NCI-H2107 treated with DMSO at 0.1 percent for 48 hours (cell line): Measurements from ENCODE around the gene C20orf96.
A peak's percentile ranks its signal among the peaks of the same experiment; 100 is the strongest.
"Not testable (repeated sequence)": the region's sequence is repeated elsewhere in the genome, so short reads cannot be mapped to it uniquely, and the experiment has no call there.

ENCODE experiments used
- DNase-seq: peaks from one replicate; lab custom pipeline; 2025; ENCODE audit not compliant: unreplicated experiment; lab: John Stamatoyannopoulos, UW

C20orf96 gene

GRCh38 chr20:290084-290831 is at the start of gene C20orf96:
C20orf96 (minus strand) TSS chr20:290750; CDS start chr20:290610, 140 bp downstream.
- peak; percentile 62 for DNase-seq

DNA sequence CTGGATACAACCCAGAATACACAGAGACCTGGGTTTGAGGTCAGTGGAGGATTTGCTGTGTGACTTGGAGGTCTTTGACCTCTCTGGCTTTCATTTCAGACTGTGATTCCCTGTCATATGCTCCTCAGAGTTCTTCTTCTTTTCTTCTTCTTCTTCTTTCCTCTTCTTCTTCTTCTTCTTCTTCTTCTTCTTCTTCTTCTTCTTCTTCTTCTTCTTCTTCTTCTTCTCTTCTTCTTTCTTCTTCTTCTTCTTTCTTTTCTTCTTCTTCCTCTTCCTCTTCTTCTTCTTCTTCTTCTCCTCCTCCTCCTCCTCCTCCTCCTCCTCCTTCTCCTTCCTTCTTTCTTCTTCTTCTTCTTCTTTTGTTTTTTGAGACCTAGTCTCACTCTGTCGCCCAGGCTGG is 45.5 kb upstream of the C20orf96 start:
- DNase-seq: not testable (repeated sequence)

DNA sequence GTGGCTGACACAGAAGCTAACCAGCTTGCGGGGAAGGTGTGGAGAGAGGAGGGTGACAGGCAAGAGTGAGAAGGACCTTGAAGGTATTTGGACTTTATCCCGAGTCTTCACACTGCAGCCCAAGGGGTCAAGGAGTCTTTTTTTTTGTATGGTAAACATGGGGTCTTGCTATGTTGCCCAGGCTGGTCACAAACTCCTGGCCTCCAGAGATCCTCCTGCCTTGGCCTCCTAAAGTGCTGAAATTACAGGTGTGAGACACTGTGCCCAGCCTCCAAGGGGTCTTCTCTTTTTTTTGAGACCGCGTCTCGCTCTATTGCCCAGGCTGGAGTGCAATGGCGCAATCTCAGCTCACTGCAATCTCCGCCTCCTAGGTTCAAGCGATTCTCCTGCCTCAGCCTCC is 44.0 kb upstream of the C20orf96 start:
- no peak for DNase-seq

- peak; percentile 10 for DNase-seq
Measured at GRCh38 chr20:330233-331149, 39.9 kb upstream of the C20orf96 start.

DNA sequence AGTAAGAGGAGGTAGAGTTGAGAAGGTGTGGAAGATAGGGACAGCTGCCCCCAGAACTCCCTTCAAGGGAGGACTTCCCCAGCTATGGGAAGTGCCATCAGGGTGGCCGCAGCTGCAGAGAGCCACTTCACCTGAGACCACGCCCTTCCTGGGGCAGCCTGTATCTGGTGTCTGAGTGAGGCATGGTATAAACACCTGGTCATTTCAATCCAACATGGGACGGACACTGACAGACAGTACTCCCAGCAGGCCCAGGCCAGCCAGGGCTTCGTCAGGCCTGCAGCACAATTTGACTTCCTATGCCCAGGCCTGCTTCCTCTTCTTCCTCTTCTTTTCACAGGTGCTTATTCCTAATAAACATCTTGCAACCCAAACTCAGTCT is 39.3 kb upstream of the C20orf96 start:
- DNase-seq: no peak

- DNase-seq: no peak
Measured at GRCh38 chr20:328975-329695, 38.6 kb upstream of the C20orf96 start.

GRCh38 chr20:328027-328974 is 37.8 kb upstream of the C20orf96 start:
- DNase-seq: no peak

DNA sequence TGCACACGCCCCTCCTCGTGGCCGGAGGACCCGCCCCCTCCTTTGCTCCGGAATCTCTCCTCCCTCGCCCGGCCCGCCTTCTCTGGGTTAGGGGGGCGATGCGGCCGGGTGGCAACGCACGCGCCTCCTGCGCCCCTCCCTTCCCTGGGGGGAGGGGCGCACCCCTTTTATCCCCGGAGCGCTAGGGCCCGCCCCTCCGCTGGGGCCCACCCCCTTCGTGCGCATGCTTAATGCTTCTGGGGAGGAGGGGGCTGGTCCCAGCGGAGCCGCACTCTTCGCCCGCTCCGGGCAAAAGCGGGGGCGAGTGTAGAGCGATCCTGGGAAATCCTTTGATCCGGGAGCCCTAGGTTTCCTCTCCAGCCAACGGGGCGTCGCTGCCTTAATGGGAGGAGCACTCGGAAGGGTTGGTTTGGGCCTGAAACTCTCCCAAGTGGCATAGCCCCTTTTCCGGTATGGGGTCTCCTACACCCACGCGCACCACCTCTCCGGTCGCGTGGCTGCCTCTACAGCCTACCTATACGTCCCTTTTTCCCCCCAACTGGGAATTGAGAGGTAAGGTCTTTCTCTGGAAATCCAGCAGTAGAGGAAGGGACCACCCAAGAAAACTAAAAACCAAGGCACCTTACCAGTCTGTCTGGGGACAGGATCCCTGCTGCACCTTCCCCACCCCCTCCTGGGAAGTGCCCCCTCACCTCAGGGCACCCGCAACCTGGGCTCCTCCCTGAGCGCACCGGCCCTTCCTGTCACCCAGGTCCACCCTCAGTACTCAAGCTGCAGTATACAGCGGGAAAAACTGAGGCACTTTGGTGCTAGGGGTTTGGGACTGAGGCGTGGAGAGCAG is 36.9 kb upstream of the C20orf96 start:
- peak; percentile 18 for DNase-seq

GRCh38 chr20:326645-327185 is 36.2 kb upstream of the C20orf96 start:
- no peak for DNase-seq

DNA sequence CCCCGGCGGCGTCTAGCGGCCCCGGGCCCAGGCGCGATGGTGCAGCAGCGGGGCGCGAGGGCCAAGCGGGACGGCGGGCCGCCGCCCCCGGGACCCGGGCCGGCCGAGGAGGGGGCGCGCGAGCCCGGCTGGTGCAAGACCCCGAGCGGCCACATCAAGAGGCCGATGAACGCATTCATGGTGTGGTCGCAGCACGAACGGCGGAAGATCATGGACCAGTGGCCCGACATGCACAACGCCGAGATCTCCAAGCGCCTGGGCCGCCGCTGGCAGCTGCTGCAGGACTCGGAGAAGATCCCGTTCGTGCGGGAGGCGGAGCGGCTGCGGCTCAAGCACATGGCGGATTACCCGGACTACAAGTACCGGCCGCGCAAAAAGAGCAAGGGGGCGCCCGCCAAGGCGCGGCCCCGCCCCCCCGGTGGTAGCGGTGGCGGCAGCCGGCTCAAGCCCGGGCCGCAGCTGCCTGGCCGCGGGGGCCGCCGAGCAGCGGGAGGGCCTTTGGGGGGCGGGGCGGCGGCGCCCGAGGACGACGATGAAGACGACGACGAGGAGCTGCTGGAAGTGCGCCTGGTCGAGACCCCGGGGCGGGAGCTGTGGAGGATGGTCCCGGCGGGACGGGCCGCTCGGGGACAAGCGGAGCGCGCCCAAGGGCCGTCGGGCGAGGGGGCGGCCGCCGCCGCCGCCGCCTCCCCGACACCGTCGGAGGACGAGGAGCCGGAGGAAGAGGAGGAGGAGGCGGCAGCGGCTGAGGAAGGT is 35.5 kb upstream of the C20orf96 start:
- no peak for DNase-seq

DNA sequence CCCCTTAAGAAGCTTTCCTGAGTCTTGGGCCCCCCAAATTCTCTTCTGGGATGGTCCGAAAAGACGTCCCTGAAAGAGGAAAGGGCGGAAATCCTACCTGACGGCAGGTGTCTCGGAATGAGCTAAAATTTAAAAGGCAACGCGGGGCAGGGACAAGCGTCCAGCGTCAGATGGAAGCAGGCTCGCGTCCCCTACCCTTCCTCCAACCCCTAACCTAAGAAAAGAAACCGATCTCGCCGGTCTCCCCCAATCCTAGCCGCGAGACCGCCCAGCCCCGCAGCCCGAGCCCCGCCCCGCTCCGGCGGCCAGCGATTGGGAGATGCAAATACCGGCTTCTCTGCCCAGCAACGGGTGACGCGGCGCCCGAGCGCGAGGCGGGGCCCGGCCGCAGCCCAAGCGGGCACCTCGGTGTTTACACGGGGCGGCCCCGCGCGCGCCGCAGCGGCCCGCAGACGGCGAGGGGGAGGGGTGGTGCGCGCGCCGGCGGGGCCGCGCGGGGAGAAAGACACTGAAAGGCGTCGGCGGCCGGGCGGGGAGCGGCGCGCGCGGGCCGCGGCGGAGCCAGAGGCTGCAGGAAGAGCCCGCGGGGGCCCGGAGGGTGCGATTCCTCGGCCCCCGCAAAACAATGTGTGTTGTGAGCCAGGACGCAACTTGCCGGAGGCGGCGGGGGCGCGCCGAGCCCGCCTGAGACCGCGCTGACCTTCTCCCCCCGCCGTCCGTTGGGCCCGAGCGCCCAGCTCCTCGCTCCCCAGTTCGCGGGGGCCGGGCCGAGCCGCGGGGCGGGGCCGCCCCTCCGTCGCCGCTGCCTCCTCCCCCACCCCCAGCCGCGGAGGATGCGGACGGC is 34.7 kb upstream of the C20orf96 start, which contains the start of gene SOX12:
Gene SOX12, plus strand, starts transcription at position 508 of the 844 bp plus-strand sequence. CDS start 373 bp downstream, outside the sequence.
- peak; percentile 29 for DNase-seq

DNA sequence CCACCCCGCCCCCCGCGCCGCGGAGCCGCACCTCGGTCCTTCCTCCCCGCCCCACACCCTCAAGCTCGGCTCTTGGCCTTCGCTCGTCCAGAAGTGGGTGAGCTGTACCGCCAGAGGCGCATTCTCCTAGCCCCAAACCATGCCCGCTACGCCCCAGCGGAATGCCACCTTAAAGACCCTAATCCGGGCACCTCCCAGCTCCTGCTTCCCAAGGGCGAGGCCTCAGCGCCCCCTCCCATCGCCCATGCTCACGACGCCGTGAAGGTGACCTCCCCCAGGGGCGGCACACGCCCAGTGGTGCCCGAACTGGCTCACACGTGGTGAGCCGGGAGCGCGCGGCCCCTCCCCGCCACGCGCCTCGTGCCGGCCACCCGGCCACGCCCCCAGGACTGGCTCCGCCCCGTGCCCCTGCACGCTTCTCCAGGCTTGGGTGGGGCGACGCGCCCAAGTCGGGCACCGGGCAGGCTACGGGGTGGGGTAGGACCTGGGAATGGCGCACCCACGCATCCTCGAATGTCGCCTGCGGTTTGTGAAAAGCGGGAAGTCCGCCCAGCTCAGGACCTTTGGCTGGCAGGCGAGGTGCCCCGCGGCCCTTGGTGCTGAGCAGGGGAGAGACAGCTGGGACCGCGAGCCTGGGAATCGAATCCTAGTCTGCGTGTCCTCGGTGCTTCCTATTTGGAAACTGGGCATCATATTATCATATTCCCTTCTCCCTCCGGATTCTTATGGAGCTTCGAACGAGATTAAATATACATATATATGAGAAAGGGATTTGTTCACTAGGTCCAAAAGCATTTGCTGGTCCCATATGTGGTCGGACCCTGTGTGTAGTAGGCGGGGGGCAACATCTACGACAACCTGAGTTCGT is 33.9 kb upstream of the C20orf96 start:
- peak; percentile 24 for DNase-seq

DNA sequence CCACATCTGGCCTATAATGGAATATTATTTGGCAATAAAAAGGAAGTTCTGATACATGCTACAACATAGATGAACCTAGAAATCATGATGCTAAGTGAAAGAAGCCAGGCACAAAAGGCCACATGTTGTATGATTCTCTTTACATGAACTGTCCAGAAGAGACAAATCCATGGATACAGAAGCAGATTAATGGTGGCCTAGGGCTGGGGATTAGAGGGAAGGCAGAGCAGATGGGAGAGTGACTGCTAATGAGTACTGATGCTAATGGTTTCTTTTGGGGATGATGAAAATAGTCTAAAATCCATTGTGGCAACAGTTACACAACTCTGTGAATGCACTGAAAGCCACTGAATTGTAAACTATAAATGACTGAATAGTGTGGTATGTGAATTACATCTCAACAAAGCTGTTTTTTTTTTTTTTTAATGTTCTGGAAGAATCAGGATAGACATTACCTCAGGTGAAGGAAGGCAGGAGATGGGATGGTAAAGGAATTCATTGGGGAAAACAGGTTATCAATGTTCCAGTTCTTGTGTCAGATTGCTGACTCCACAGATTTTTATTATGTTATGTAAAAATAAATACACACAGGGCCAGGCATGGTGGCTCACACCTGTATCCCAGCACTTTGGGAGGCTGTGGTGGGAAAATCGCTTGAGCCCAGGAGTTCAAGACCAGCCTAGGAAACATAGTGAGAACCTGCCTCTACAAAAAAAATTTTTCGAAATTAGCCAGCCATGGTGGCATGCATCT is 25.9 kb upstream of the C20orf96 start:
- no peak for DNase-seq

GRCh38 chr20:313948-314347 is 23.4 kb upstream of the C20orf96 start:
- no peak for DNase-seq

DNA sequence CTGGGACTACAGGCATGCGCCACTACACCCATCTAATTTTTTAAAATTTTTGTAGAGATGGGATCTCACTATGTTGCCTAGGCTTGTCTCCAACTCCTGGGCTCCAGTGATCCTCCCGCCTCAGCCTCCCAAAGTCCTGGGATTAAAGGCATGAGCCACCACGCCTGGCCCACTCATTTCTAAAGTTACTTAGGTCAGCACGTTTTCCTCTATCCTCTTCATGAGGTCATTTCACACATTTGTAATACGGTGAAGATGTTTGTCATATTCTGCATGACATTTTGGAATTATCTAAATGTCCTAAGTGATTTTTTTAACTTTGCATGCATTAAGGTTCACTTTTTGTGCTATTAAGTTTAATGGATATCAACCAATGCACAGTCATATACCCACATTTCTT is 22.9 kb upstream of the C20orf96 start:
- no peak for DNase-seq

DNA sequence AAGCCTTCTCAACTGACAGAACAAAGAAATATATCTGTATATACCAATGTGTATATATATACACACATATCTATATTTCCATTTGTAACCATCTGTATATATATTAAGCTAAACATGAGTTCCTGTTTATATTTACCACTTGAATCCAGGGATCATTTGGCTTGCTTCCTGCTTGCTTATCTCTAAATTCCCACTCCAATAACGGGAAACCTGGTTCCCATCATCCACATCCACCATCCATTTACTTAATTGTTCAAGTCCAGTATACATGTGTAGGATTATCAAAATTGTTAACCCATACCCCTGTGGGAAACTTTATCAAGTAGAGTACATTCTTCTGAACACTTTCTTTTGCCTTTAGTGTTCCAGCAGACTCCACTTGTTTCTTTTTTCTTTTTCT is 22.3 kb upstream of the C20orf96 start:
- DNase-seq: no peak
